Measurements from ENCODE around the gene PPAT. TPM values are rescaled to one million over a fixed set of nuclear protein-coding genes. Genes with fewer than 3 reads are reported as not detected.
A peak's percentile ranks its signal among the peaks of the same experiment; 100 is the strongest.

PPAT gene
- total RNA-seq (11.6 TPM), polyA plus RNA-seq (ENCODE audit: insufficient read depth in 1 of 8, insufficient read length in 8 of 8, low replicate concordance in 1 of 8) (10 to 100 TPM; 10.9 to 15.6 (median 12.0) TPM)
- long read RNA-seq, donor 1, partial matches to known transcripts: 0 of 1 reads
- long read RNA-seq, donor 1, other reads (novel, unspliced or antisense): 0 of 1 reads
- long read RNA-seq, donor 2, partial matches to known transcripts: 0 of 1 reads
- long read RNA-seq, donor 2, other reads (novel, unspliced or antisense): 0 of 1 reads
- long read RNA-seq, donor 3, partial matches to known transcripts: 0 of 2 reads
- long read RNA-seq, donor 3, other reads (novel, unspliced or antisense): 0 of 2 reads
- long read RNA-seq, donor 4, partial matches to known transcripts: 0 of 2 reads
- long read RNA-seq, donor 4, other reads (novel, unspliced or antisense): 0 of 2 reads
- long read RNA-seq, donor 5, partial matches to known transcripts: 0 of 2 reads
- long read RNA-seq, donor 5, other reads (novel, unspliced or antisense): 0 of 2 reads
- long read RNA-seq, donor 6, full-length matches to known transcripts: 4 of 11 reads
- long read RNA-seq, donor 6, partial matches to known transcripts: 7 of 11 reads
- long read RNA-seq, donor 6, other reads (novel, unspliced or antisense): 0 of 11 reads
- long read RNA-seq, donor 7, partial matches to known transcripts: 26 of 30 reads
- long read RNA-seq, donor 7, other reads (novel, unspliced or antisense): 0 of 30 reads
- long read RNA-seq, donor 8, partial matches to known transcripts: 0 of 4 reads
- long read RNA-seq, donor 8, other reads (novel, unspliced or antisense): 0 of 4 reads
- long read RNA-seq, donor 9, partial matches to known transcripts: 6 of 8 reads
- long read RNA-seq, donor 9, other reads (novel, unspliced or antisense): 0 of 8 reads
- long read RNA-seq, donor 10, full-length matches to known transcripts: 10 of 281 reads
- long read RNA-seq, donor 10, partial matches to known transcripts: 217 of 281 reads
- long read RNA-seq, donor 10, other reads (novel, unspliced or antisense): 54 of 281 reads
- long read RNA-seq, donor 11, partial matches to known transcripts: 0 of 2 reads
- long read RNA-seq, donor 11, other reads (novel, unspliced or antisense): 0 of 2 reads

DNA sequence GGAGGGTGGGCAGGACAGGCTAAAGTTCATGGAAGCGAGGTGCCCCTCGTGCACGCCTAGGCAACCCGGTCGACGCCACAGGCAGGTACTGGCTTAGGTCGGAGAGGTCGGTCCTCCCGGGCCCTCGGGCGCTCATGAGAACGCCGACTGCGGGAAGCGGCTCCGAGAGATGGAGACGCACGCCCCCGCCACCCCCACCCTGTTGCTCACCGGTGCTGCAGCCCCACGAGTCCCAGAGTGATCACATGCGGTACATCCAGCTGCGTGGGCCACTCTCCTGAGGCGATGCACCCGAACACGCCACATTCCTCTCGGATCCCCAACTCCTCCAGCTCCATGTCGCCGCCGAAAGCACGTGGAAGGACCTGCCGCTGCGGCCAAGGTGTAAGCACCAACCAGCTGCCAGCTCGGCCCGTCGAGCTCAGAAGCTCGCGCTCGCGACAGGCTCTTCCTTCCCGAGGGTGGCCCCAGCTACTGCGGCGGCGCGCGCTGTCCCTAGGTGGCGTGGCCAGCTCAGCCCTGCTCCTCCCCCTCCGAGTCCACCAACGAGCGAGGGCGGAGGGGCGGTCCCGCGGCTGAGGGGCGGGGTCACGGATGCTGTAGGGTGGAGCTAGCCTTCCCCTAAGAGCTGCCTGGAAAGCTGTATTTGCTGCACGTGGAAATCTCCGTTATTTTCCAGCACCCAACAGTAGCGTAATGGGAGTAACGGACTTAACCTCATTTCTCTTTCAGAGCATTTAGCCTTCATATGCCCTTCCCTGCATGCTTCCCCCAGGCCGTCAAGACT lies at the start of gene PPAT:
Gene PPAT (minus strand): TSS at position 476 of the 787 bp plus-strand sequence. CDS start 138 bp downstream, at position 338.
- Histone ChIP-seq H3K27ac (ENCODE audit: low read length) (peak within 1 kb of the TSS; percentile 100), H3K4me3 (ENCODE audit: low read length) (peak within 1 kb of the TSS; percentile 95), H3K9me3 (replicated peaks; ENCODE audit: control insufficient read depth, low read depth, low read length) (no peaks in the 10 kb centered on the region), H3K4me1 (ENCODE audit: control insufficient read depth, insufficient read depth, low read length) (peaks cover 5% of the 10 kb centered on the region), H3K36me3 (ENCODE audit: control insufficient read depth, insufficient read depth, low read length) (no peaks in the 10 kb centered on the region), H3K27me3 (ENCODE audit: control insufficient read depth, insufficient read depth, low read length) (no peaks in the 10 kb centered on the region)
- DNase-seq: peak; percentile 99
- 0% methylated on average over 54 of the region's 61 CpGs for WGBS (ENCODE audit: insufficient coverage)

DNA sequence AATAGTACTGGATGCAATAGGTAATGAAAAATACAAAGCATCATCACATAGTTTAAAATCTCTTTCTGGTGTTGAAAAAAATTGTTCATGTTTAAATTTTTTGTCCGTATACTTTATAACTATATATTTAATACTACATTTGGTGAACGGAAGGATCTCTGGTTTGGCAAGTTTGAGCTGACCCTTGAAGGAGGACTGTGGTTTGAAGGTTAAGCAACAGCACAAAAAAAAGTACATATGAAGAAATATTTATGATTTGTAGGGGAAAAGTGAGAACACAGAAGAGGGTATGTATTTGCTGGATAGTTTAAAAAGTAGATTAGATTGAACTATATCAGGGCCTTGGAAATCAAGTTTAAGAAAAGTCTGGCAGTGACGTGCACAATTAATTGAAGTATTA lies 45.3 kb upstream of the PPAT start:
- H3K27ac ChIP-seq (ENCODE audit: low read length): no peak overlapping the region
- no peaks in the 10 kb centered on the region for H3K4me1 ChIP-seq (ENCODE audit: control insufficient read depth, insufficient read depth, low read length)
- H3K36me3 ChIP-seq (ENCODE audit: control insufficient read depth, insufficient read depth, low read length): peaks cover 24% of the 10 kb centered on the region
- H3K27me3 ChIP-seq (ENCODE audit: control insufficient read depth, insufficient read depth, low read length): no peaks in the 10 kb centered on the region
- DNase-seq: no peak
- H3K9me3 ChIP-seq (replicated peaks; ENCODE audit: control insufficient read depth, low read depth, low read length): no peaks in the 10 kb centered on the region
- 83% methylated on average over 1 of the region's 3 CpGs for WGBS (ENCODE audit: insufficient coverage)
- H3K4me3 ChIP-seq (ENCODE audit: low read length): no peak overlapping the region

GRCh38 chr4:56477192-56477702 lies 41.8 kb upstream of the PPAT start:
- no CpG with 5 or more reads among the region's 5 CpGs for WGBS (ENCODE audit: insufficient coverage)
- Histone ChIP-seq H3K27me3 (ENCODE audit: control insufficient read depth, insufficient read depth, low read length) (no peaks in the 10 kb centered on the region), H3K4me3 (ENCODE audit: low read length) (no peak overlapping the region), H3K9me3 (replicated peaks; ENCODE audit: control insufficient read depth, low read depth, low read length) (no peaks in the 10 kb centered on the region), H3K27ac (ENCODE audit: low read length) (no peak overlapping the region), H3K4me1 (ENCODE audit: control insufficient read depth, insufficient read depth, low read length) (no peaks in the 10 kb centered on the region), H3K36me3 (ENCODE audit: control insufficient read depth, insufficient read depth, low read length) (peaks cover 36% of the 10 kb centered on the region)
- DNase-seq: no peak

DNA sequence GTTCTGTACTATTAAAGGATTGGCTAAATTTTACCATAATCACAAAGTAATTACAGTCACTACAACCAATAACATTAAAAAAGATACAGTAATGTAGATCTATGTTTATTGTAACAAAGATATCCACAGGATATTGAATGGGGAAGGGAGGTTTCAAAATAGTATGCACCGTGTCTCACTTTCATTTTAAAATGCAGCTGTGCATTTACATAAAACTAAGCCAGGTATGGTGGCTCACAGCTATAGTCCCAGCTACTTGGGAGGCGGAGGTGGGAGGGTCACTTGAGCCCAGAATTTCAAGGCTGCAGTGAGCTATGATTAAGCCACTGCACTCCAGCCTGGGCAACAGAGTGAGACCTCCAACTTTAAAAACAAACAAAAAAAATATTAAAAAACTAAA lies 40.5 kb upstream of the PPAT start:
- no peak overlapping the region for H3K27ac ChIP-seq (ENCODE audit: low read length)
- no peaks in the 10 kb centered on the region for H3K4me1 ChIP-seq (ENCODE audit: control insufficient read depth, insufficient read depth, low read length)
- no peaks in the 10 kb centered on the region for H3K9me3 ChIP-seq (replicated peaks; ENCODE audit: control insufficient read depth, low read depth, low read length)
- H3K27me3 ChIP-seq (ENCODE audit: control insufficient read depth, insufficient read depth, low read length): no peaks in the 10 kb centered on the region
- H3K36me3 ChIP-seq (ENCODE audit: control insufficient read depth, insufficient read depth, low read length): peaks cover 40% of the 10 kb centered on the region
- no CpG with 5 or more reads among the region's 2 CpGs for WGBS (ENCODE audit: insufficient coverage)
- H3K4me3 ChIP-seq (ENCODE audit: low read length): no peak overlapping the region
- DNase-seq: no peak

DNA sequence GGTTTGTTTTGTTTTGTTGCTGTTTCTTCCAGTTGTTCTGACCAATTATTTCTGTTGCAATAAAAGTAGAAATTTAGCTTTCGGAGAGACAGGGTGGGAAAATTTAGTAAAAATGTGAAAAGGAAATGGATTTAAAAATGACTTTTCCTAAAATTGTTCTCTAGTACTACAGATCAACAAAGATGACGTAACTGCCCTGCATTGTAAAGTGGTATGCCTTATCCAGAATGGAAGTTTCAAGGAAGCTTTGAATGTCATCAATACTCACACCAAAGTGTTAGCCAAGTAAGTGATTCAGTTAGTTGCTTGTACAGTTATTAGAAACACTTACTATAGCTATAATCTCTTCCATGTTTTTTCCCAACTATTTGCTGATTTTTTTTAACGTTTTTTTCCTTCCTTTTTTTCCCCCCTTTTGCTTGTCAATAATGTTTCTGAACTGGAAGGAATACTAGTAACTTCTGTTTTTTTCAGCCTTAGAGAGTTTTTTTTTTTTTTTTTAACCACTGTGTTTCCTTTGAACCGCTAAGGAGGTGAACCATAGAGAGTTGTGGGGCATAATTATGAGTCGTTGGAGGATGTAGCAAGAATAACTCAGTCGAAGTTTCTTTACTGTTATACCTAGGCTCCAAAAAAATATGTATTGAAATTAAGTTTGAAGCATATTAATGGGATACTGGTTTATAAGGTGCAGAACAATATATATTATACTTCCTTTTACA lies 34.2 kb upstream of the PPAT start:
- Histone ChIP-seq H3K9me3 (replicated peaks; ENCODE audit: control insufficient read depth, low read depth, low read length) (no peaks in the 10 kb centered on the region), H3K4me3 (ENCODE audit: low read length) (no peak overlapping the region), H3K36me3 (ENCODE audit: control insufficient read depth, insufficient read depth, low read length) (peaks cover 18% of the 10 kb centered on the region), H3K4me1 (ENCODE audit: control insufficient read depth, insufficient read depth, low read length) (peaks cover 11% of the 10 kb centered on the region), H3K27ac (ENCODE audit: low read length) (no peak overlapping the region), H3K27me3 (ENCODE audit: control insufficient read depth, insufficient read depth, low read length) (no peaks in the 10 kb centered on the region)
- no peak for DNase-seq
- WGBS (ENCODE audit: insufficient coverage): no CpG with 5 or more reads among the region's 6 CpGs

DNA sequence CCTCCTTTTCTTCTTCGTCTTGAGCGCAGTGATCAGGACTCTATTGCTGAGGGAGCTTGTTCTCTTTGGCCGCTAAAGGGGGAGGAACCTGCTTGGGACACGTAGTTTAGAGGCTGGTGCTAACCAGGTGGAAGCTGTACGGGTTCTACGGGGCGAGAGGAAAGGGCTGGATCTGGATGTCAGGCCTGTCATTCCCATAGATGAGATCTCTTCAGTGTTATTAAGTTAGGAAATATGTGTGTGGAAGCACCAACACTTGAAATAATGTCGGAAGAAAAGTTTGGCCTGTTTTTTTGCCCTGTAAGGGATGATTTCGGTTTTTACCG lies 32.6 kb upstream of the PPAT start:
- no peaks in the 10 kb centered on the region for H3K27me3 ChIP-seq (ENCODE audit: control insufficient read depth, insufficient read depth, low read length)
- no peak for DNase-seq
- 0% methylated on average over 5 of the region's 10 CpGs for WGBS (ENCODE audit: insufficient coverage)
- peak overlapping the region; percentile 94 for H3K27ac ChIP-seq (ENCODE audit: low read length)
- H3K4me3 ChIP-seq (ENCODE audit: low read length): peak overlapping the region; percentile 87
- peaks cover 11% of the 10 kb centered on the region for H3K4me1 ChIP-seq (ENCODE audit: control insufficient read depth, insufficient read depth, low read length)
- H3K9me3 ChIP-seq (replicated peaks; ENCODE audit: control insufficient read depth, low read depth, low read length): no peaks in the 10 kb centered on the region
- peaks cover 13% of the 10 kb centered on the region for H3K36me3 ChIP-seq (ENCODE audit: control insufficient read depth, insufficient read depth, low read length)

DNA sequence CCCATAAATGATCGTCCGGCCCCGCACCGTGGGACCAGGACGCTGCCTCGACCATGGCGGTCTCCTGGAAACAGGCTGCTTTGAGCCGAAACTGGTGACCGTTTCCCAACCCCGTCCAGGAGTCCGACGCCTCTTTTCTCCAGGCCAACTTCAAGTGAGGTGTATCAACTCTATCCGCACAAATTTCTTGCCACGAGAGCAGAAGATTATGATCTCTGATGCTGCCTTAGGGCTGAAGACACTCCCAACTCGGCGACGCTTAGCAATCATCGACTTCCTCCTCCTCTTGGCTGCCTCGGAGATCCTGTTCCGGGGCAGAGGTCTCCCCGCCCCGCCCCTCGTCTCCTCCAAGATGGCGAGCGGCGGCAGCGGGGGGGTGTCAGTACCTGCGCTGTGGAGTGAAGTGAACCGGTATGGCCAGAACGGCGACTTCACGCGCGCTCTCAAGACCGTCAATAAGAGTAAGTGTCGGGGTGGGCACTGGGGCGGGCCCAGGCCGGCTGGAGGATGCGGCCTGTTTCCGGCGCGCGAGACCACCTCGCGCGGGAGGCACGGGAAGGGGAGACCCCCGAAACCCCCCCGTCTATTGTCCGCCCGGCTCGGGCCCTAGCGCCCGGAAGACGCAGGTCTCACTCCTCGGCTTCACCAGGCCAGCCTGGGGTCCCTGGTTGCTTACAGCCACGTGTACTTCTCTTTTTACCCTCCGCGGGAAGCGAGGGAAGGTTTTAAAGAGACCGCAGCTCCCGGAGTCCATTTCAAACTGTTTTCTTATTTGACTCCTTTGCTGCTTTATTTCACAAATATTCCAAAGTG lies 32.1 kb upstream of the PPAT start, which contains the start of gene SRP72:
Gene SRP72 (plus strand): TSS at position 334 of the 813 bp plus-strand sequence. CDS start 19 bp downstream, at position 353.
- 0% methylated on average over 47 of the region's 62 CpGs for WGBS (ENCODE audit: insufficient coverage)
- peak within 1 kb of the TSS; percentile 87 for H3K4me3 ChIP-seq (ENCODE audit: low read length)
- H3K27me3 ChIP-seq (ENCODE audit: control insufficient read depth, insufficient read depth, low read length): no peaks in the 10 kb centered on the region
- peaks cover 9% of the 10 kb centered on the region for H3K36me3 ChIP-seq (ENCODE audit: control insufficient read depth, insufficient read depth, low read length)
- H3K27ac ChIP-seq (ENCODE audit: low read length): peak within 1 kb of the TSS; percentile 94
- peak; percentile 98 for DNase-seq
- H3K4me1 ChIP-seq (ENCODE audit: control insufficient read depth, insufficient read depth, low read length): peaks cover 11% of the 10 kb centered on the region
- H3K9me3 ChIP-seq (replicated peaks; ENCODE audit: control insufficient read depth, low read depth, low read length): no peaks in the 10 kb centered on the region

DNA sequence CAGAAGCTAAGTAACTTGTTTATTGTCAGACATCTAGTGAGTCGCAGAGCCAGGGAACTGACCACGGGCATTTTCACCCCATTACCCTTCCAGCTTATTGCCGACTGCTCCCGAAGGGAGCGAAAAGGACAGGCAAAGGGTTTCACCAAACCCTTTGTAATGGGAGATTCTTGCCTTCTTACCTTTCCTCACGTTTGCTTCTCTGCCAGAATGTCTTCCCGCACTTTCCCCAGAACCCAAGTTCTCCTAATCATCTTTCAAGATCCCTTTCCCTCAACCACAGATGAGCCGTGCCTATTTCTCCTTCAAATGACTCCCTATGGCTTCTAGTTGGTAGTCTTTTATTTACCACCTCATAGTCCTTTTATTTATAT lies 31.5 kb upstream of the PPAT start:
- Histone ChIP-seq H3K4me3 (ENCODE audit: low read length) (peak overlapping the region; percentile 87), H3K9me3 (replicated peaks; ENCODE audit: control insufficient read depth, low read depth, low read length) (no peaks in the 10 kb centered on the region), H3K36me3 (ENCODE audit: control insufficient read depth, insufficient read depth, low read length) (peaks cover 11% of the 10 kb centered on the region), H3K27me3 (ENCODE audit: control insufficient read depth, insufficient read depth, low read length) (no peaks in the 10 kb centered on the region), H3K27ac (ENCODE audit: low read length) (peak overlapping the region; percentile 94), H3K4me1 (ENCODE audit: control insufficient read depth, insufficient read depth, low read length) (peaks cover 11% of the 10 kb centered on the region)
- DNase-seq: peak; percentile 28
- 0% methylated on average over 3 of the region's 8 CpGs for WGBS (ENCODE audit: insufficient coverage)
